Measurements from ENCODE around the gene NBEA.
"Not testable (repeated sequence)": the region's sequence is repeated elsewhere in the genome, so short reads cannot be mapped to it uniquely, and the experiment has no call there.

NBEA gene

DNA sequence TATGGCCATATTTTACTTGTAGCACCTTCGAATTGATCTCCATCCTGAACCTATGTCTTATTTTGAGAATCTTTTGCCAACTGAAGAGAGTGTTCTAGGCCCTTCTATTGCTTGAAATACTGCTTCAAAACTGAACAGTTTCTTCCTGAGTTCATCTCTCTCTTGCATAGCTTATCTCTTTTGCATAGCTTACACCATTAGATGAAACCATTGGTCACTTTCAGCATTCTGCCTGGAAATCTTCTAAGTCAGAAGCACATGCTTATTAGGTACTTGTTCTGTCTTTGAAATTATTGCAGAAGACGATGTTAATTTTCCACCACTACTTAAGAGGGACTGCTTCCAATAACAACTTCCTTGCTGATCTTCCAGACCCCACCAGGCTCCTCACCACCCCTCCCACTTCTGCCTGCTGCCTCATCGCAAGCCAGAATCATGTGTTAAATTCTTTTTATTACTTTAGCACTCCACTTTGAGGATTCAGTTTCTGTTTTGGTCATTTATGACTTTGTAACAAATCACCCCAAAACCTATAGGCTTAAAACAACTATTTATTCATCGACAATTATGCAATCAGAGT lies 656.8 kb downstream of the NBEA start:
- DNase-seq, result no peak

DNA sequence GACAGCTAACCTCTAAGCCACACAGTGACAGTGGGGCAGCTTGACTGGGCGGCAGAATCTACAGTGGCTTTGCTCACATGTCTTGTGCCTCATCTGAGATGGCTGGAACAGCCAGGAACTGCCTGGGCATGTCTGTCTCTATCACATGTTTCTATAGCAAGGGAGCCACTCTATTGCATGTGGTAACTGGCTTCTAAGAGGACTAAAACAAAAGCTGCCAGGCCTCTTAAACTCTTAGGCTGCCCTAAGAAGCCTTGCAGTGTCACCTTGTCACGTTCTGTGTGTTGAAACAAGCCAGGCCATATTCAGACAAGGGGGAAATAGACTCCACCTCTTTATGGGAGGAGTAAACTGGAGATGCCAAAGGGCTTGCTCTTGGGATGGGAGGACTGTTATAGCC lies 657.3 kb downstream of the NBEA start:
- no peak for DNase-seq

DNA sequence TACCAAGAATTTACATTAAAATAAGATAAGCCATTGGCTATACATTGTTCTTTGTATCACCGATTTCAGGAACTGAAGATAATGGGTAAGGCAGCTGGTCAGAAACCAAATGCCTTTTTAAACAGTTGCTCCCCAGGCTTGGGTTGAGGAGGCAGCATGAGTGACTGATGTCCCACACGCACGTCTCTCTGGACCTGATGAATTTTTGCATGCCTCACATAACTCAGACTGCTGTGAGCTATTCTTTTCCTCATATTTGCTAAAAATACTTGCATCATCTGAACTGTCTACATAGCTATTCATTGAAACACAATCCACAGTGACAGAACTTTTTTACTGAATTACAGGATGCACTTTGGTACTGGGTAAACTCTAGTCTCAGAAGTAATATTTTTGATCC lies 658.1 kb downstream of the NBEA start:
- no peak for DNase-seq

DNA sequence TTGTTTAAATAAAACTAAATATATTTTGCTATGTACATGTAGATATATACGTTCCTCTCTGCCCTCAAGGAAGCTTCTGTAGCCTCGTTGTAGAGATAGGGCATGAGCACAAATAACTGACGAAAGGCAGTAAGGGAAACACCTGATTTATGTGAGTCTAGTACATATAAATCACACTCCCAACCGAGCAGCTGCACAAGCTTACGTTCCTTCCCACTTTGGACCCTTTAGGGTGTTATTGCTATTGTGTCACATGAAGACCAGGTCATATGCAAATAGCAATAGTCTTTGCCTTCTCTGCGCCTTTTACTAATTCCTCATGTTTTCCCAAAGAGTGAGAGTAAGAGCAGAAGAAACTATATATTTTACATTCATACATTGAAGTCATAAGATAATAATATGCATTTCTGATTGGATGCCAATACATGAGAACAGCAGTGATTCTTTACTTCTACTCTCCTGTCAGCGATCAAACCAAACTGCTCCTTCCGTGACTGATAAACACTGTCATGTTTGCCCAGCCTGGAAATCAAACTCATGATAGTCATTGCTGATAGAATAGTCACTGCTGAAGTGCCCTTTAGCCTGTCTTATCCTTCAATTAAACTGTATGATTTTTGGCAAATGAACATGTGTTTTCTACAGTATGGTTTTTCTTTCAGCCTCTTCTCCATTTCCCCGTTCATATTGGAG lies 661.7 kb downstream of the NBEA start:
- no peak for DNase-seq

DNA sequence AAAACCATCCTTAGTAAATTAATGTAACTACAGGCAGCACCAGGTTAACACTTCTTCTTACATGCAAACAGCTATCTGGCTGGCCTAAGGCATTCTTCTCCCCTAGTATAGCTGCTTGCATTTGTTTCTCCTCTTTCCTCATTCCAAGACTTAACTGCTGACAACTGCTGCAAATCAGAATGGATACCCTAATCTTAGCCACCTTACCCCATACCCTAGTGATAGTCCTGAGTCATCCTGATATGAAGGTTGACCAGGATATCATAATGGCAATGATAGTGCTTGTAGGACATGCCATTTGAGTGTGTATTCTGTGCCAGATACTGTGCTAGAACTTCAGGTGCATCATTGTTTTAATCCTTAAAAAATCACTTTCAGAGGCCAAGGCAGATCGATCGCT lies 672.6 kb downstream of the NBEA start:
- DNase-seq, result no peak

DNA sequence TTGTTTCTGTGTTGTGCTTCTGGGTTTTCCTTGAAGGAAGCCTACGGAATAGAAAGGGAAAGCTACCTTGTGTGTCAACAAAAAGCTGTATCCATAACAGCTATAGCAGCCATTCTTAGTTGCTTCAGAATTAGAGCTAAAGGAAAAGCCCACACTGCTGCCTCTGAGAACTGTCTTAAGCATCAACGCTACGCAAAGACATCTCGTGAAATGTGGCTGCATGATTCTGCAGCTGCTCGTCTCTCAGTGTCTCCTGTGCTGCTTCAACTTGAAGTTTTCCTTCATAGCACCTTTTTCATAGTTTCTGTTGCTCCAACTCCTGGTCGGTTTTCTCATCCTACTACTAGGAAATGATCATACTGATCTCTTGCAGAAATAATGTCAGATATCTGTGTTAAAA lies 675.4 kb downstream of the NBEA start:
- no peak for DNase-seq

DNA sequence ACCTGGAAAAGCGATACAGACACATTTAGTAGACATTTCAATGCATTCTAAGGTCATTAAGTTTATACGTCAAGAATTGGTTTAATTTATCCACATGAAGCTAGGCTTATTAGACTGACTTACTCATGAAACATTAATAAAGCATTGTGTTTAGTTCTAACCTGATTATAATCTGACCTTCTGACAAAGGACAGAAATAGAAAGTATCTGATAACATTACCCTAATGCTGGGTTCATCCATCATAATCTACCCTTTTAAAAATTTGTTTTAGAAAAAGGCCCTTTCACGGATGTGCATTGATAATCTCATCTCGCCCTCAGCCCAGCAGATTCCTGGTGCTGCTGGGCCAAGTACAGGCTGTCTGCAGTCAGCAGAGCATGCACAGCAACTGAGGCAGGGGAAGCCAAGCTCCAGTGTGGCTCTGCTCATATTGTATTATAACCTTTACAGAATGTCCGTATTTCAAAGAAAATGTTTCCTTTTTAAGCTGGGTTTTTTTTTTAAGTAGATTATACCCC lies 676.6 kb downstream of the NBEA start:
- DNase-seq, result no peak

DNA sequence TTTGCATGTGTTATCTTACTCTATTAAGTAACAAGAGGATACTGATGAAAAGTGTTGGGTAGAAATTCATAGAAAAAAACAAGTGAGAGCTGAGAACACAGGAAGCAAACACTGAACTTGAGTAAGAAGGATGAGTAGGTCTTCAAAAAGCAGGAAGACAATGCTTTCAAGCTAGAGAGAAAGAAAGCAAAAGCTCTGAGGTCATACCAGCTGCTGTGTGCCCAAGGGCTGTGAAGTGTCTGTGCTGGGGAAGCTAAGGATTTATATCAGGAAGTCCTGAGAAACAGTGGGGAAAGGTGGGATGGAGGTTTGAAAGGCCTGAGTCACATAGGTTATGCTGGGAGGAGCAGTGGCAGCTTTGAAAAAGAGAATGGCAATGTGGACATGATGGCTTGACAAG lies 679.9 kb downstream of the NBEA start:
- no peak for DNase-seq

DNA sequence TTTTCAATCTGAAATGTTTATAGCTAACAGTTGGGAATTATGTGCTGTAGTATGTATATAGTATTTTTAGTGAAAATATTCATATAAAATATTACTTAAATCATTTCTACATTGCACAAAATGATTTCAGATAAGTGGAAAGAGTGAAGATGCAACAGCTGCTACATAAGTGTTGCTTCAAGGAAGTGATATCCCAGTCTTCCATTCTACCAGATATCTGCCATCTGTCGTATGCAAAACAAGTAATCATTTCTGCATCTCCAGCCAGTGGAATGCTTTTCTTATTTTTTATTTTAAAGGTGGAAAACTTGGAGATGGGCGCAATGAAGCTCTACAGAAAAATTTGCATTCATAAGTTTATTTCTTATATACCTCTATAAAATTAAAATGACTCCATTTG lies 687.0 kb downstream of the NBEA start:
- no peak for DNase-seq

DNA sequence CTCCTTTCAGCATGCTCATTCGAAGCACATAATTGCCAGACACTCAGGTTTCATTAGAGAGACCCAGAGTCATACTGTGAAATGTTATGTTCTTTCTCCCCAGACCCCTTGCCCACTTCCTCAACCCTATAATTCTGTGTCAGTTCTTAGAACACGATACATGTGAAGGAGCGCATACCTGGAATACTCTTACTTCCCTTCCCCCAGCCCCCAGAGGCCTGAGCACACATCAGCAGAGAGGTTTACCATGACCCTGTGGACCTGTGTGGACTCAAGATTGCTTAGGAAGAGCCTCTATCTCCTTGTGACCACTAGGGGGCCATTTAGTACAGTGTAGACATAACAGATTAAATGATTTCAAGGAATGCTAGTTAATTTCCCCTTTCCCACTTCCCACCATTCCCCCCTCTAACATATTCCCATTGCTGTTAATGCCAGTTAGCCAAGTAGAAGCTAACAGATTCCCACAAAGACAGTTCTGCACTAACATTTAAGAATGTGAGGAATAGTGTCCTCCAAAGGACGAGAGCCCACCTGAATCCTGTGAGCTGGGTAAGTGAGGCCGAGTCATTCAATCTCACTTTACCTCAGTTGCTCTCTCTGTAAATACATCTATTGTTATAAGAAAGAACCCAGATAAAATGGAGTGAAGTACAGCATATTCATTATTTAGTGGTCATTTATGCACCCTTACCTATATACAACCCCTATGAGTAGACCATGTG lies 688.6 kb downstream of the NBEA start:
- DNase-seq, result no peak

DNA sequence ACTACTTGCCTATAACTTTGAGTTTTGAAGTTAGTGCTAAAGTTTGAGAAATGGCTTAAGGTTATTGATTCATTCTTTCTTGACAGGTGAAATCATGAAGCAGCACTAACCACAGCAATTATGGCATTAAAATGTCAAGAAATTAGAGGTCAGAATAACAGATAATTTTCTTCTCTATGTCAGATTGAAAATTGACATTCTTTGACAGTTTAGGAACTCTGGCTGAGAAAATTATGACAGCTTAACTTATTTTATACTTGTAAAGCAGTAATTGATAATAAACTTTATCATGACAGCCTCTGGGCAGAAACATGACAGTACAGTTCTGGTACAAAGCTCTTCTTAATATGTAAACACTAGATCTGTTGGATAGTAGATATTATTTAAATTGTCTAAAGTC lies 689.6 kb downstream of the NBEA start:
- no peak for DNase-seq

DNA sequence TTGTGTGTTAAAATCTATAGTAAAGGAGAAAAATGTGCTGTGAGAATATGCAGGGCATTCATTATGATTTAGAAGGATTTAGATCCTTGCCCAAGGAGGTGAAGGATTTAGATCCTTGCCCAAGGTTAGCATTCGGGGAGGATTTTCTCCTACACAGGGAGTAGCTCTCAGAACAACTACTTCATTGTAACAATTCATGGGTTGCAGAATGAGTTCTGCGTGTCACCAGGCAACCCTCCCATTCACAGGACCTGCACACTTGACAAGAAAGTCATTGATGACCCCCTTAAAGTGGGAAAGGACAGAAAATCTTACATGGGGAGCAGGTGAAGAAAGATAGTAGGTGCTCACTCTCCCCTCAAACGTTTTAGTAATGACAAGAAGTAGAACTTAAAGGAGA lies 701.6 kb downstream of the NBEA start:
- no peak for DNase-seq

DNA sequence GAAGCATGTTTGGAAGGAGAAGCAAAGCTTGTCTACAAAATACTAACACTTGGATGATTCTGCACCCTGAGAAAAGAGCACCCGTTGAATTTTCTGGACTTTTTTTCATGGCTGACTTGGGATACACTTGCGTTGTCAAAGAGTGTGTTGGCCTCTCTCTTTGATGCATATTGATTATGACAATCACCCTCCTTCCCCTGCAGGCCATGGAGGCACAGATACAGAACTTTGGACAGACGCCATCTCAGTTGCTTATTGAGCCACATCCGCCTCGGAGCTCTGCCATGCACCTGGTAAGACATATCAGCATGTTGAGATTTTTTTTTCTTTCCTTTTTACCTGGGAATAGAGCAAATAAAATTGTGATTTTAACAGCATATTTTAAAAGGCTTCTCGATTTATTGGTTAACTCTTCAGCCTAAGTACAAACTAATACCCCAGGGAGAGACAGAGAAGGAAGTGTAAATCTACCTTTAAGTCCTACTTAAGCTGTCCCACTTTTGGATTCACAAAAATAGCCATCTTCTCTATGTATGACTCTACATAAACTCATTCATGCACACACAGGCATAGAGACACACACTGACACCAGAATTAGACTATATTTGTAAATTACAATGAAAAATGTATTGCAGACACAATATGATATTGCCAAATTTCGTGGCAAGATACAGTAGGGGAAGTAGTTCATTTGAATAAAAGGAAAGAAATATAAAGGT lies 704.1 kb downstream of the NBEA start:
- DNase-seq, result no peak

DNA sequence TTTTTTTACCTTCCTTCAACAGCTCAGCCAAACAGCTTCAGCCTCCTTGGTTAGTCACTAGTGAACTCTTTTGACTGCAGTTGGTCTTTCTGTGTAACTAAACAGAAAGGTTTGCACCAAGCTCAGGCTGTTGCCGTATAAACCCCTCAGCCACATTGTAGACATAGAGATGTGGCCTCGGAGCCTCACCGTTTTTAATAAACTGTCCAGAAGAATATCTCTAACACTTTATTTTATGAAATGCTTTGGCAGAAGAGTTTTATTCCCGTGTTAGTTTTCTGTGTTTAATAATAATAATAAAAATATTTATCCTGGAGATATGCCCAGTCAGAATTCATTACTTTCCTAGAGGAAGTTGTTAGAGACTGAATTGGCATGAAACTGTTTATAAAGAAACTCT lies 706.1 kb downstream of the NBEA start:
- DNase-seq, result no peak

DNA sequence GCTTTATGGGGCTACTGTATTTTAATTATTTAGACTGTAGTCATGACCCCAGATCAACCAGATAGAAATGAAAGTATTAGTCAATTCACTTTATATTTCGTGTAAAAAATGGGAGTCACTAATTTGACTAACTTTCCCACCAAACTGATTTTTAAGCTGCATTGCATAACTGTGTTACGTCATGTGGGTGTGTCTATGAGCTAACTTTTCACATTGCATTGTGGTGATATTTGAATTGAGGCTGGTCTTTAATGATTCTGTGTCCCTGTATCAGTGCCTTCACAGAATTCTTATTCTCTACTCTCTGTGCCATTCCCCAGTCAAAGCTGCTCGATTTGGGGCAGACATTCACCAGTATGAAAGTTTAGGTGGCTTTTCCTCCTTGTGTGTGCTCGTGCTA lies 707.1 kb downstream of the NBEA start:
- no peak for DNase-seq

DNA sequence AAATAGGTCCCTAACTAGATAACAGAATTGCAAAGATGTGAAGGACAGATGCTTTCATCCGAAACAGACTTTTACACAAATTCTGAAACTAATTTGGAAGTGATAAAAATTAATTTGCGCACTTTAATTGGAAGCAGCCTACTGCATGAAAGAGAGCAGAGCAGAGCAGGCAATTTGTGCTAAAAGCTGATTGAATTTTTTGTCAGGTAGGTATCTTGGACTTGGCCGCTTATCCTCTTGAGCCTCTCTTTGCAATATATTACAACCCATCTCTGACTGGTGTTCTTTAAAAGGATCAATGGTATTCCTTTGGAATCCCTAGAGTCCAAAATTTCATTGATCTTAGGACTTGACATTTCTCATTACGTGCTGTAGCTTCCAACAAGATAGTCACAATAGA lies 717.7 kb downstream of the NBEA start:
- DNase-seq, result no peak

DNA sequence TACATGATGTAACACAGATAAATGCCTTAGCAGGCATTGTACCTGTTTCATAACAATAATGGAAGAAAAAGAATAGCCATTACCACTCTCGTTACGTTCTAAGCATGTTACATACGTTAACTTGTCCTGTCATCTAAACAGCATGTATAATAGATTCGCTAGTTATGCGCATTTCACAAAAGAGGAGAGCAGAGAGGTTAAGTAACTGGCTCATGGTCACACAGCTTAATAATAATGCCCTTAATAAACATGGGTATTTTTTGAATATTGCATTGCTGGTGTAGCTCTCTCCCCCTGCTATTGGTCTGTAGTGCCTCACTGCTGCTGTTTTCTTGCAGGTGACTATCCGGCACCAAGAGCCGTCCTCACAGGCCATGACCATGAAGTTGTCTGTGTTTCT lies 722.7 kb downstream of the NBEA start:
- DNase-seq, result no peak

DNA sequence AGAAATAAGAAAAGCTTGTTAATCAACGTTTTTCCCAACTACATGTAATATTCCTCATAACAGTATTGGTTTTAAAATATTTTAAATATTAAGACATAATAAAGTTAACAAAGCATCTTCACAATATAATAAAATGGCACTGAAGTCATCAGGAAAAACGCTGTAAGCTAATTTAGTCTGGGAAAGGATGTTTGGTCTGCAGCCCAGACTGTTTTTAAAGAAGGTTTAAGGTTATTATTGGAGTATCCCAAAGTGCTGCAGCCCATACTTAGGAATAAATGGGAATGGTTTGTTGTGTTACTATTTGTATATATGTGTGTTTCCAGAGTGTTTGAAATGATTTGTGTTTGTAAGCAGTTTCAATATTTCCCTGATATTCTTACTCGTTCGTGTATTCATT lies 727.3 kb downstream of the NBEA start:
- DNase-seq, result no peak

DNA sequence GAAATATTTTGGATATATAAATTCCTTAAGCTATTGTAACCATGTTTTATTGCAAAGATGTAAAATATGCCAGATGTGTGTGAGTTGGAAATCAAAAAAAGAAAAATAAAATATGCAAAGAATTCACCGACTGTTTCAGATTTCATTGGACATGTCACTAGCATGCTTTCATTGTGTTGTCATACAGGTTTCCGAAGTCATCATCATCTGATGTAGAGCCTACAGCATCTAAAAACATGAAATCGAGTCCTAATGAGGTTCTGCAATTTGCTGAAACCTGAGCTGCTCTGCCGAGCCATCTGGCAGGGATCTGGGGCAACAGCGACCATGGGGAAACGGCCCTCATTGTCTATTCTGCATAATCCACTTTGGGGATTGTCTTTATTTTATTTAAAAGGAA lies 730.5 kb downstream of the NBEA start:
- no peak for DNase-seq

DNA sequence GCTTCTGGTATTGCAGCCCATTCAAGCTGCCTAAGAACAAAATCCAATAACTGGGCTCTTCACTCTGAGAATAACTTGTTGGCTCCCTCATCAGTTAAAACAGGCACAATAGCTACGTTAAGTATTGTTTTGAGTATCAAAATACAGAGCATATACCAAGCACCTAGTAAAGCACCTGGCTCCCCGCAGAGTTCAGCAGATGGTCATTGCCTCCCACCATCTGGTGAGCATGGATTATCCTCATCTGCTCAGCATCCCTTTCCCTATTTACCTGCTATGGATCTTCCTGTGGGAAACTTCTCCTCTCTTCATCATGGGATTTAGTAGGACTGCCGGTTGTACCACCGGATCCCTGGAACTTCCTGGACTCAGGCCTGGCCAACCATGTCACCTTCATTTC lies 733.6 kb downstream of the NBEA start:
- DNase-seq, result no peak

DNA sequence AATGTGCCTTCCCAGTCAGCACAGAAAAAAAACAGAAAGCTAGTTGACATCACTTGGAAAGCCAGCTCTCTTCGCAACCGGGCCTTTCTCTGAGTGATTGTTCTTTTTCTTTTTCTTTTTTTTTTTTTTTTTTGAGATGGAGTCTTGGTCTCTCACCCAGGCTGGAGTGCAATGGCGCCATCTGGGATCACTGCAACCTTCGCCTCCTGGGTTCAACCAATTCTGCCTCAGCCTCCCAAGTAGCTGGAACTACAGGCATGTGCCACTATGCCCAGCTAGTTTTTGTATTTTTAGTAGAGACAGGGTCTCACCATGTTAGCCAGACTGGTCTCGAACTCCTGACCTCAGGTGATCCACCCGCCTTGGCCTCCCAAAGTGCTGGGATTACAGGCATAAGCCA lies 735.8 kb downstream of the NBEA start:
- DNase-seq, result not testable (repeated sequence)

DNA sequence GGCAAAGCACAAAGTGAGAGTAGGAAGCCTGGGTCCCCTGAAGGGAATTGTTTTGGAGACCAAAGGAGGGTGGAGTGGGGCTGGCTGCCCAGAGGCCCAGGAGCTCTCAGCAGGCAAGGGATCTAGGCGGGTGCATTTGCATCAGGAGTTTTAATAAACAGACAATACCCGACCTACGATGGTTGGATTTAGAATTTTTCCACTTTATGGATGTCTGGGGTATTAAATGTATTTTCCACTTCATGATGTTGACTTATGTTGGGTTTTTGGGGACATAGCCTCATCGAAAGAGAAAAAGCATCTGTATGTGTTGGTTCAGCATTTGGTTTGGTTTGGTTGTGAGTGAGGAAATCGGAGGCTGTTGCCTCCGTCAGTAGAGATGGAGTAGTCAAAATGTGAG lies 739.6 kb downstream of the NBEA start:
- DNase-seq, result no peak

DNA sequence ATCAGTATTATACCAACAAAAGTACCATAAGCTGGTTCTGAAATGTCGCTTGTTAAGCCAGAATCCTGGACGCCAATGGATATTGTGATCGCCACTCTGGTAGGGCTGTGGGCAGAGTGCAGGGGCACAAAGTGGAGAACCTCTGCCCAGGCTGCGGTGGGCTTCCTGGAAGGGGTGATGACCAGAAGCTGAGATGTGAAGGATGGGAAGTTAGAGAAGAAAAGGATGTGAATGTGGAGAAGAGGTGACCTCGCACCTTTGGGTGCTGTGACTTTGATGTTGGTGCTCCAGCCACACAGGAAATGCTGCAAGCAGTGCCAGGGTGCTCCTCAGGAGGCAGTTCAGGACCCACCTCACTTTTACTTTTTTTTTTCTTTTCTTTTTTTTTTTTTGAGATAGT lies 742.4 kb downstream of the NBEA start:
- DNase-seq, result no peak

DNA sequence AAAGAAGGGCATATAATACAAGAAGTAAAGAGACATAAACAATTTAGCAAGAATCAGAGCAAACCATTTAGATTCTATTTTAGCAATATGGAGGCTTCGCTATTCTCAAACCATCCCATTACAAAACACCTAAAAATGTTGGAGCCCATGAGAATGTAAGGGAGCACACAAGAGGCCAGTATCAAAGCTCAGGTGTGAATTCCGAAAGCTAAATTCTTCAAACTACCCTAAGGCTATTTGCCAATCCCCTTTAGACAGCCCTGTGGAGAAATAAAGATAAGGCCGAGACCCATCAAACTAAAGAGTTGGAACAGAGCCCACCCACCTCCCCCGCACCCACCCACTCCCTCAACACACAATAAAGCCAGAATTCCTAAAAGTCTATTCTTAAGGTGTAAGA lies 745.3 kb downstream of the NBEA start:
- DNase-seq, result no peak
